ENCODE data around the gene KCNA2. TPM values are rescaled to one million over a fixed set of nuclear protein-coding genes. Genes with fewer than 3 reads are reported as not detected.
A peak's percentile ranks its signal among the peaks of the same experiment; 100 is the strongest.

Gene KCNA2
- 0.04 and 0.09 TPM in 2 replicates for total RNA-seq (ENCODE audit: low replicate concordance)

DNA sequence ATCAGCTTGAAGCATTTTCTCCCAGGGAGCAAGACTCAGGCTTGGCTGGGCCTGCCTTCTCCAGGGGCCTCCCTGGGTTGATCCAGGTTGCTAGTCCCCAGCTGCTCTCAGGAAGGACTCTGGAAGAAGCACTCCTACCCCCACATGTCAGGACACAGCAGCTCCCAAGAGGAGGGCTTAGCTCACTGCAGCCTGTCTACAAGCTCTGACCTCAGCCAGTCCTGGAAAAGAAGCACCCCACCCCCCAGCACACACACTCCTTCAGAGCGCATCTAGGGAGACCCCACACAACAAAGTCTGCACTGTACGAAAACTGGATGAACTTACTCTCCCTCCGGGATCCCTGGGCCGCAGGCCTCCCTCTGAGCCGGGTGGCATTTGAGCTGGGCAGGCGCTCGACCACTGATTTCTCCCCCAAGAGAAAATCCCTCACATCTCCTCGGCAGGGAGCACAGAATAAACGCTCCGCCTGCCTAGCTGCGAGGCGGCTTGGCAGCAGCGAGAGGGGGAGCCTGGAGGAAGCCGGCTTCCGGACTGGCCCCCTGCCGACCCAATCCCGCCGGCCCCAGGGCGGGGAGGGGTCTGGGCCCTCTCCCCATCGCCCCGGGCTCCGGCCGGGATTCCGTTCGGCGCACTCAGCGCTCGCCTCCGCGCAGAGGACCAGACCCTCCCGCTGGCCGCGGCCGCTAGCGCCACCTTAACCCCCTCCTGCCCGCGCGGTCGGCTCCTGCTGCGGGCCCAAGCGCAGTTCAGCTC is at the start of gene KCNA2:
TSS of gene KCNA2 (minus strand) at position 458 of the 756 bp plus-strand sequence. CDS start 1,576 bp downstream, outside the sequence.
- DNase-seq (ENCODE audit: low spot score), result peak; percentile 83
- H3K4me3 ChIP-seq, result peak within 1 kb of the TSS; percentile 65
- Mint-ChIP-seq H3K4me3 (peak within 1 kb of the TSS; percentile 85), H3K27me3 (ENCODE audit: insufficient read depth, low read depth) (peaks cover 43% of the 10 kb centered on the region), H3K36me3 (no peaks in the 10 kb centered on the region), H3K27ac (no peak within 1 kb of the TSS), H3K4me1 (peaks cover 27% of the 10 kb centered on the region), H3K9me3 (peaks cover 2% of the 10 kb centered on the region)
- no peak within 1 kb of the TSS for H3K9ac ChIP-seq
- peaks cover 11% of the 10 kb centered on the region for H3K4me1 ChIP-seq
- no peaks in the 10 kb centered on the region for H3K79me2 ChIP-seq (ENCODE audit: low read depth)
- no peak within 1 kb of the TSS for H3K27ac ChIP-seq
- peaks cover 85% of the 10 kb centered on the region for H3K27me3 ChIP-seq
- peak within 1 kb of the TSS; percentile 92 for H2AFZ ChIP-seq (replicated peaks)
- H3K4me2 ChIP-seq, result peak within 1 kb of the TSS; percentile 94
- H4K20me1 ChIP-seq (ENCODE audit: low read depth), result peaks cover 30% of the 10 kb centered on the region
- peaks cover 25% of the 10 kb centered on the region for H3F3A ChIP-seq (ENCODE audit: low read depth)
- no peaks in the 10 kb centered on the region for H3K9me3 ChIP-seq (ENCODE audit: low read depth)
- H3K36me3 ChIP-seq, result no peaks in the 10 kb centered on the region
- TF ChIP-seq EZH2 (IDR thresholded peaks at IDR 0.05), result no peak
- TF ChIP-seq, protein P1, sequence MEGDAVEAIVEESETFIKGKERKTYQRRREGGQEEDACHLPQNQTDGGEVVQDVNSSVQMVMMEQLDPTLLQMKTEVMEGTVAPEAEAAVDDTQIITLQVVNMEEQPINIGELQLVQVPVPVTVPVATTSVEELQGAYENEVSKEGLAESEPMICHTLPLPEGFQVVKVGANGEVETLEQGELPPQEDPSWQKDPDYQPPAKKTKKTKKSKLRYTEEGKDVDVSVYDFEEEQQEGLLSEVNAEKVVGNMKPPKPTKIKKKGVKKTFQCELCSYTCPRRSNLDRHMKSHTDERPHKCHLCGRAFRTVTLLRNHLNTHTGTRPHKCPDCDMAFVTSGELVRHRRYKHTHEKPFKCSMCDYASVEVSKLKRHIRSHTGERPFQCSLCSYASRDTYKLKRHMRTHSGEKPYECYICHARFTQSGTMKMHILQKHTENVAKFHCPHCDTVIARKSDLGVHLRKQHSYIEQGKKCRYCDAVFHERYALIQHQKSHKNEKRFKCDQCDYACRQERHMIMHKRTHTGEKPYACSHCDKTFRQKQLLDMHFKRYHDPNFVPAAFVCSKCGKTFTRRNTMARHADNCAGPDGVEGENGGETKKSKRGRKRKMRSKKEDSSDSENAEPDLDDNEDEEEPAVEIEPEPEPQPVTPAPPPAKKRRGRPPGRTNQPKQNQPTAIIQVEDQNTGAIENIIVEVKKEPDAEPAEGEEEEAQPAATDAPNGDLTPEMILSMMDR (IDR thresholded peaks at IDR 0.05), result peak; percentile 9

DNA sequence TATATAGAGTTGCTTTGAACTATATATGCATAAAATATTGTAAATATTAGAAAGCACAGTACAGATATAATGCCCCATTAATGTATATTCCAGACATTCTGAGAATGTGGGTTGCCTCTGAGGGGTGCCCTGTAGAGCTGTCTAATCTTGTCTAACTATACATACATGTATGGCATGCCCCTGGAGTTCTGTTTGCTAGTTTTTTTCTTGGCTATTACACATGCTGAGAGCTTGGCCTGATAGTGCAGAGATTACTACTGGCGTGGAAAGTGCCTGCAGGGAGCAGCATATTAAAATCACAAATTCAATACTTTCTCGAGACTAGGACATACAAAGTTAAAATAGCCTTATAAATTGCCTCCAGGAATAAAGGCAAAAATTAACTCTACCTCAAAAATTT is 44.5 kb upstream of the KCNA2 start:
- no peak overlapping the region for H3K4me3 ChIP-seq
- H3K9me3 Mint-ChIP-seq, result no peaks in the 10 kb centered on the region
- no peaks in the 10 kb centered on the region for H3K27me3 Mint-ChIP-seq (ENCODE audit: insufficient read depth, low read depth)
- TF ChIP-seq, protein P1 (IDR thresholded peaks at IDR 0.05), result no peak
- TF ChIP-seq EZH2phosphoT487 (IDR thresholded peaks at IDR 0.05), result no peak
- TF ChIP-seq EZH2 (IDR thresholded peaks at IDR 0.05), result no peak
- H3K9me3 ChIP-seq (ENCODE audit: low read depth), result no peaks in the 10 kb centered on the region
- H3K27me3 ChIP-seq, result peaks cover 39% of the 10 kb centered on the region
- H3K27ac ChIP-seq, result no peak overlapping the region
- H3K4me2 ChIP-seq, result no peak overlapping the region
- H3K79me2 ChIP-seq (ENCODE audit: low read depth), result no peaks in the 10 kb centered on the region
- no peak for DNase-seq (ENCODE audit: low spot score)
- H3F3A ChIP-seq (ENCODE audit: low read depth), result no peaks in the 10 kb centered on the region
- H3K4me1 ChIP-seq, result no peaks in the 10 kb centered on the region
- no peaks in the 10 kb centered on the region for H4K20me1 ChIP-seq (ENCODE audit: low read depth)
- H3K27ac Mint-ChIP-seq, result no peak overlapping the region
- no peaks in the 10 kb centered on the region for H3K36me3 ChIP-seq
- peaks cover 20% of the 10 kb centered on the region for H3K4me1 Mint-ChIP-seq
- no peak overlapping the region for H2AFZ ChIP-seq (replicated peaks)
- no peaks in the 10 kb centered on the region for H3K36me3 Mint-ChIP-seq
- H3K4me3 Mint-ChIP-seq, result no peak overlapping the region
- no peak overlapping the region for H3K9ac ChIP-seq

- Histone ChIP-seq H3K36me3 (no peaks in the 10 kb centered on the region), H3K9ac (no peak overlapping the region), H4K20me1 (ENCODE audit: low read depth) (no peaks in the 10 kb centered on the region), H3F3A (ENCODE audit: low read depth) (no peaks in the 10 kb centered on the region), H3K9me3 (ENCODE audit: low read depth) (no peaks in the 10 kb centered on the region), H3K4me1 (no peaks in the 10 kb centered on the region), H2AFZ (replicated peaks) (no peak overlapping the region), H3K4me2 (no peak overlapping the region), H3K79me2 (ENCODE audit: low read depth) (no peaks in the 10 kb centered on the region), H3K27me3 (peaks cover 28% of the 10 kb centered on the region), H3K4me3 (no peak overlapping the region), H3K27ac (no peak overlapping the region)
- no peaks in the 10 kb centered on the region for H3K27me3 Mint-ChIP-seq (ENCODE audit: insufficient read depth, low read depth)
- H3K27ac Mint-ChIP-seq, result no peak overlapping the region
- no peak for TF ChIP-seq EZH2phosphoT487 (IDR thresholded peaks at IDR 0.05)
- no peak for TF ChIP-seq EZH2 (IDR thresholded peaks at IDR 0.05)
- TF ChIP-seq, protein P1 (IDR thresholded peaks at IDR 0.05), result no peak
- H3K9me3 Mint-ChIP-seq, result no peaks in the 10 kb centered on the region
- peaks cover 27% of the 10 kb centered on the region for H3K4me1 Mint-ChIP-seq
- H3K36me3 Mint-ChIP-seq, result no peaks in the 10 kb centered on the region
- no peak overlapping the region for H3K4me3 Mint-ChIP-seq
- no peak for DNase-seq (ENCODE audit: low spot score)
Measured at GRCh38 chr1:110648417-110648816, 42.3 kb upstream of the KCNA2 start.

Measured in neural progenitor cell (in vitro differentiated cells).